Endothelial cell of umbilical vein (primary cell): Measurements from ENCODE around the gene ADAMTSL2.

Source experiments
- CTCF ChIP-seq, 2 donors: IDR thresholded peaks; 1 replicate in 1 of 2; 2 replicates in 1 of 2; pipeline ENCODE4 v1.5.1; 2011; ENCODE audit warnings: low read length in 2 of 2, mild to moderate bottlenecking in 2 of 2, moderate library complexity in 2 of 2, control low read depth in 1 of 2, inconsistent platforms in 1 of 2, low read depth in 1 of 2; ENCODE audit not compliant: insufficient read depth in 1 of 2; ENCODE audit errors: extremely low read depth in 1 of 2
- EZH2 ChIP-seq: IDR thresholded peaks from 2 replicates; pipeline ENCODE4 v1.6.1; 2012; ENCODE audit warnings: borderline replicate concordance, low read depth, mild to moderate bottlenecking, moderate library complexity, low read length, inconsistent platforms; ENCODE audit not compliant: severe bottlenecking
- GATA2 ChIP-seq: IDR thresholded peaks from 2 replicates; pipeline ENCODE4 v1.7.0; 2011; ENCODE audit warnings: low read depth, mild to moderate bottlenecking, moderate library complexity, mixed read lengths, low read length; ENCODE audit not compliant: insufficient read length, insufficient read depth
- JUN ChIP-seq: IDR thresholded peaks from 2 replicates; pipeline ENCODE4 v1.6.1; 2011; ENCODE audit warnings: borderline replicate concordance, low read depth; ENCODE audit not compliant: insufficient read length, insufficient read depth
- MAX ChIP-seq: IDR thresholded peaks from 2 replicates; pipeline ENCODE4 v1.6.1; 2011; ENCODE audit not compliant: insufficient read depth, insufficient read length
- MYC ChIP-seq: IDR thresholded peaks from one replicate; pipeline ENCODE4 v1.6.1; 2011; ENCODE audit warnings: mild to moderate bottlenecking, low read depth, low read length
- POLR2A ChIP-seq: IDR thresholded peaks from 2 replicates; pipeline ENCODE4 v1.6.1; 2012; ENCODE audit warnings: low read depth, mild to moderate bottlenecking, control low read depth, low read length
- POLR2AphosphoS5 ChIP-seq: IDR thresholded peaks from 2 replicates; pipeline ENCODE4 v1.6.1; 2012; ENCODE audit warnings: low read depth, mild to moderate bottlenecking, control low read depth, low read length, moderate library complexity; ENCODE audit not compliant: insufficient read depth

GRCh38 chr9:133618726-133619125, 84.2 kb downstream of the ADAMTSL2 start:
- TF ChIP-seq POLR2A (no peak), EZH2 (no peak), CTCF (IDR thresholded peaks at IDR 0.05; ENCODE audit: extremely low read depth in 1 of 2, insufficient read depth in 1 of 2, low read depth in 1 of 2, low read length in 2 of 2) (no peak), POLR2AphosphoS5 (no peak), JUN (no peak), MAX (no peak), MYC (no peak), GATA2 (no peak)
